GM23338 (cell line): ENCODE results near the gene HHATL. TPM values are rescaled to one million over a fixed set of nuclear protein-coding genes. Genes with fewer than 3 reads are reported as not detected.

Experiments used
- ATAC-seq: fragments of 200-7000 bp; cut with Tn5 transposase; 3 replicates; pipeline ENCODE4 v1.9.1; 2020
- DNase-seq: peaks from one replicate; pipeline ENCODE4 v3.0.0-alpha.2; 2015; ENCODE audit warnings: low spot score
- H2AFZ ChIP-seq: fragments of 200-600 bp; sonication (generic); 2 replicates; pipeline ENCODE4 v1.8.0; 2016; ENCODE audit warnings: antibody characterized with exemption, mild to moderate bottlenecking, moderate library complexity
- H3F3A ChIP-seq: fragments of 200-600 bp; sonication (generic); replicated peaks from 2 replicates; pipeline ENCODE4 v1.8.0; 2017; ENCODE audit warnings: antibody characterized with exemption, mixed run types, low read depth
- H3K27ac ChIP-seq: fragments of 200-600 bp; sonication (generic); 2 replicates; pipeline ENCODE4 v1.6.1; 2016; ENCODE audit warnings: low read depth
- H3K27me3 ChIP-seq: fragments of 200-600 bp; sonication (generic); 2 replicates; pipeline ENCODE4 v1.8.0; 2016; ENCODE audit warnings: mild to moderate bottlenecking, mixed run types, moderate library complexity; ENCODE audit not compliant: insufficient read depth
- H3K36me3 ChIP-seq: fragments of 200-600 bp; sonication (generic); 2 replicates; pipeline ENCODE4 v1.8.0; 2016; ENCODE audit warnings: mild to moderate bottlenecking; ENCODE audit not compliant: insufficient read depth
- H3K4me1 ChIP-seq: fragments of 200-600 bp; sonication (generic); 2 replicates; pipeline ENCODE4 v1.8.0; 2016; ENCODE audit warnings: mild to moderate bottlenecking, moderate library complexity; ENCODE audit not compliant: insufficient read depth
- H3K4me2 ChIP-seq: fragments of 200-600 bp; sonication (generic); 2 replicates; pipeline ENCODE4 v1.7.1; 2017; ENCODE audit warnings: mixed run types
- H3K4me3 ChIP-seq: fragments of 200-600 bp; sonication (generic); 2 replicates; pipeline ENCODE4 v1.6.1; 2016; ENCODE audit warnings: mixed run types
- H3K79me2 ChIP-seq: fragments of 200-600 bp; sonication (generic); replicated peaks from 2 replicates; pipeline ENCODE4 v1.8.0; 2017; ENCODE audit warnings: mild to moderate bottlenecking; ENCODE audit not compliant: insufficient read depth
- H3K9me2 ChIP-seq: fragments of 200-600 bp; sonication (generic); 2 replicates; pipeline ENCODE4 v1.8.0; 2017; ENCODE audit not compliant: insufficient read depth
- H4K20me1 ChIP-seq: fragments of 200-600 bp; sonication (generic); replicated peaks from 2 replicates; pipeline ENCODE4 v1.8.0; 2017; ENCODE audit warnings: mild to moderate bottlenecking; ENCODE audit not compliant: insufficient read depth
- H3K27ac Mint-ChIP-seq: 2 replicates; pipeline ENCODE4 v1.8.0; 2020; ENCODE audit warnings: inconsistent platforms, mild to moderate bottlenecking, moderate library complexity, mixed read lengths
- H3K27me3 Mint-ChIP-seq: 3 replicates; pipeline ENCODE4 v1.8.0; 2022; ENCODE audit warnings: low read depth, mild to moderate bottlenecking, moderate library complexity, mixed read lengths, inconsistent platforms; ENCODE audit not compliant: insufficient read depth, poor library complexity
- H3K36me3 Mint-ChIP-seq: 3 replicates; pipeline ENCODE4 v1.8.0; 2021; ENCODE audit warnings: low read depth, mild to moderate bottlenecking, inconsistent platforms, moderate library complexity, mixed read lengths
- H3K4me1 Mint-ChIP-seq: 3 replicates; pipeline ENCODE4 v1.8.0; 2020; ENCODE audit warnings: mild to moderate bottlenecking, inconsistent platforms, mixed read lengths
- H3K4me3 Mint-ChIP-seq: 3 replicates; pipeline ENCODE4 v1.8.0; 2021; ENCODE audit warnings: moderate library complexity, mild to moderate bottlenecking, inconsistent platforms, mixed read lengths
- H3K9me3 Mint-ChIP-seq: 3 replicates; pipeline ENCODE4 v1.8.0; 2020; ENCODE audit warnings: moderate library complexity, mild to moderate bottlenecking, inconsistent platforms, mixed read lengths
- CREB1 ChIP-seq: fragments of 250-450 bp; sonication (Bioruptor Pico); IDR thresholded peaks from 2 replicates; pipeline ENCODE4 v1.5.0; 2020; ENCODE audit warnings: low read depth, mild to moderate bottlenecking, moderate library complexity
- ETS1 ChIP-seq: IDR thresholded peaks from 2 replicates; pipeline ENCODE4 v1.6.1; 2016; ENCODE audit warnings: antibody characterized with exemption
- EZH2 ChIP-seq: fragments of 200-600 bp; sonication (generic); IDR thresholded peaks from one replicate; pipeline ENCODE4 v1.8.0; 2017; ENCODE audit warnings: antibody characterized with exemption, mild to moderate bottlenecking, low read depth; ENCODE audit not compliant: unreplicated experiment
- EZH2phosphoT487 ChIP-seq: fragments of 200-600 bp; sonication (generic); IDR thresholded peaks from one replicate; pipeline ENCODE4 v1.8.1; 2018; ENCODE audit warnings: antibody characterized with exemption; ENCODE audit not compliant: unreplicated experiment
- NANOG ChIP-seq: IDR thresholded peaks from 2 replicates; pipeline ENCODE4 v1.6.1; 2016; ENCODE audit warnings: antibody characterized with exemption, borderline replicate concordance
- POLR2AphosphoS5 ChIP-seq: IDR thresholded peaks from 2 replicates; pipeline ENCODE4 v1.6.1; 2016; ENCODE audit warnings: antibody characterized with exemption, low read depth
- ZNF331 ChIP-seq: fragments of 250-450 bp; sonication (Bioruptor Pico); IDR thresholded peaks from 2 replicates; pipeline ENCODE4 v1.5.0; 2020; ENCODE audit warnings: low read depth, mild to moderate bottlenecking, moderate library complexity
- polyA plus RNA-seq: library from polyadenylated mRNA; unstranded; fragments of >200 nt; fragmentation: Nextera tagmentation; extraction: Ambion mirVana; gene quantifications from 2 replicates; pipeline ENCODE4 v1.2.1, GENCODE V29; 2016
- total RNA-seq: library from RNA; depleted of rRNA; stranded (reverse); fragments of >200 nt; shearing (Covaris generic); gene quantifications from 2 replicates; pipeline ENCODE4 v1.2.3, GENCODE V29; 2014
- TF ChIP-seq, protein P1 (sequence below), 2 experiments: fragments of 200-600 bp in 1 of 2; sonication (generic) in 1 of 2; conservative IDR thresholded peaks; 2 replicates each; pipeline versions ENCODE4 v1.5.1 to v1.6.1; 2016 to 2017; ENCODE audit warnings: antibody characterized with exemption in 2 of 2, low read depth in 2 of 2, mild to moderate bottlenecking in 2 of 2, moderate library complexity in 1 of 2
- TF ChIP-seq, protein P2 (sequence below): fragments of 250-450 bp; sonication (Bioruptor Pico); IDR thresholded peaks from 2 replicates; pipeline ENCODE4 v1.5.0; 2020; ENCODE audit warnings: mild to moderate bottlenecking, moderate library complexity

Gene HHATL
- total and polyA plus RNA-seq, 2 experiments from 2014 or later: not detected

DNA sequence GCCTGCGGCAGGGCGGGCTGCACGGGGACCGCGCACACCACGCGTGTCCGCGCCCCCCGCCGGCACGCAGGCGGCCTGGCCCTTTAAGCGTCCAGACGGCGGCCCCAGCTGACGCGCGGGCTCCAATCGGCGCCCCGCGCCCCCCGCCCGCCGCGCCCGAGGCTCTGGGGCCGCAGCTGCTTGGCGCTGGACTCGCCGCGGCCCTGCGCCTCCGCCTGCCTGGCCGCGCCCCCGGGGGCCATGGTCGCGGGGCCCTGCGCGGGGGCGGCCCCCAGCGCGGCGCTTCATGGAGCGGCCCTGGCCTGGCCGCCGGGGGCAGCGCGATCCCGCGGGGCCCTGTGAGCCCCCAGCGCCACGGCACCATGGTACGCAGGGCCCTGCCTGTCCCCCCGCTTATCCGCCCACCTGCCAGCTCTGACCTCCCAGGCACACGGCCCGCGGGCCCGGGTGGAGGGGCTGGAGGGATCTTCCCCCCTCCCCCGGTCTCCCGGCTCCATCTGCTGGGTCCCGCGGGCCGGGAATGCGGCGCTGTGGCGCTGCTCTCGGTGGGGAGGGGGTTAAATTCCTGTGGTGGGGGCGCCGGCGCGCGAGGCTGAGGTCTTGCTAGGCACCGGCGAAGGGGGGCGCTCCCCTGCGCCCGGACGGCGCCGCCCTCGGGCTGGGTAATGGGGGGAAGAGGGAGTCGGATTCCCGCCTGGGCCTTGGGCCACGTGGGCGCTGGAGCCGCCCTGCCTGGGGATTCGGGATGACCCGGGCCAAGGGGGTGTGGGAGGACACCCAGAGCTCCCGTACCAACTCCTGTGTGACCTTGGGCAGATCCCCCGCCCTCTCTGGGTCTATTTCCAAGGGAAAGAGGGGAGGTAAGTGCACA is 48.0 kb downstream of the HHATL start:
- TF ChIP-seq CREB1 (CRISPR knock-in tag): peak; percentile 37; the same call in 1 of the 2 replicates
- TF ChIP-seq EZH2phosphoT487: no peak
- TF ChIP-seq, protein P1, sequence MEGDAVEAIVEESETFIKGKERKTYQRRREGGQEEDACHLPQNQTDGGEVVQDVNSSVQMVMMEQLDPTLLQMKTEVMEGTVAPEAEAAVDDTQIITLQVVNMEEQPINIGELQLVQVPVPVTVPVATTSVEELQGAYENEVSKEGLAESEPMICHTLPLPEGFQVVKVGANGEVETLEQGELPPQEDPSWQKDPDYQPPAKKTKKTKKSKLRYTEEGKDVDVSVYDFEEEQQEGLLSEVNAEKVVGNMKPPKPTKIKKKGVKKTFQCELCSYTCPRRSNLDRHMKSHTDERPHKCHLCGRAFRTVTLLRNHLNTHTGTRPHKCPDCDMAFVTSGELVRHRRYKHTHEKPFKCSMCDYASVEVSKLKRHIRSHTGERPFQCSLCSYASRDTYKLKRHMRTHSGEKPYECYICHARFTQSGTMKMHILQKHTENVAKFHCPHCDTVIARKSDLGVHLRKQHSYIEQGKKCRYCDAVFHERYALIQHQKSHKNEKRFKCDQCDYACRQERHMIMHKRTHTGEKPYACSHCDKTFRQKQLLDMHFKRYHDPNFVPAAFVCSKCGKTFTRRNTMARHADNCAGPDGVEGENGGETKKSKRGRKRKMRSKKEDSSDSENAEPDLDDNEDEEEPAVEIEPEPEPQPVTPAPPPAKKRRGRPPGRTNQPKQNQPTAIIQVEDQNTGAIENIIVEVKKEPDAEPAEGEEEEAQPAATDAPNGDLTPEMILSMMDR (conservative IDR thresholded peaks at IDR 0.05; ENCODE audit: low read depth in 2 of 2): peak; percentile 29 to 58
- TF ChIP-seq POLR2AphosphoS5: peak; percentile 35; the same call in 1 of the 2 replicates
- no peaks in the 10 kb centered on the region for H3F3A ChIP-seq
- H3K79me2 ChIP-seq: no peaks in the 10 kb centered on the region
- Mint-ChIP-seq H3K27me3 (peaks cover 13% of the 10 kb centered on the region), H3K27ac (no peak overlapping the region), H3K36me3 (peaks cover 2% of the 10 kb centered on the region; the same call in 1 of the 3 replicates), H3K4me3 (peak overlapping the region; percentile 63; the same call in 2 of the 3 replicates), H3K4me1 (peaks cover 43% of the 10 kb centered on the region), H3K9me3 (no peaks in the 10 kb centered on the region)
- H2AFZ ChIP-seq: peak overlapping the region; percentile 76
- no peaks in the 10 kb centered on the region for H3K9me2 ChIP-seq
- peak; percentile 92 for DNase-seq
- peaks cover 22% of the 10 kb centered on the region for H3K4me1 ChIP-seq
- no peaks in the 10 kb centered on the region for H3K36me3 ChIP-seq
- H4K20me1 ChIP-seq: no peaks in the 10 kb centered on the region
- no peaks in the 10 kb centered on the region for H3K27me3 ChIP-seq
- peak overlapping the region; percentile 76 for H3K4me3 ChIP-seq
- H3K4me2 ChIP-seq: peak overlapping the region; percentile 90
- H3K27ac ChIP-seq: no peak overlapping the region
- ATAC-seq: peak; percentile 62

DNA sequence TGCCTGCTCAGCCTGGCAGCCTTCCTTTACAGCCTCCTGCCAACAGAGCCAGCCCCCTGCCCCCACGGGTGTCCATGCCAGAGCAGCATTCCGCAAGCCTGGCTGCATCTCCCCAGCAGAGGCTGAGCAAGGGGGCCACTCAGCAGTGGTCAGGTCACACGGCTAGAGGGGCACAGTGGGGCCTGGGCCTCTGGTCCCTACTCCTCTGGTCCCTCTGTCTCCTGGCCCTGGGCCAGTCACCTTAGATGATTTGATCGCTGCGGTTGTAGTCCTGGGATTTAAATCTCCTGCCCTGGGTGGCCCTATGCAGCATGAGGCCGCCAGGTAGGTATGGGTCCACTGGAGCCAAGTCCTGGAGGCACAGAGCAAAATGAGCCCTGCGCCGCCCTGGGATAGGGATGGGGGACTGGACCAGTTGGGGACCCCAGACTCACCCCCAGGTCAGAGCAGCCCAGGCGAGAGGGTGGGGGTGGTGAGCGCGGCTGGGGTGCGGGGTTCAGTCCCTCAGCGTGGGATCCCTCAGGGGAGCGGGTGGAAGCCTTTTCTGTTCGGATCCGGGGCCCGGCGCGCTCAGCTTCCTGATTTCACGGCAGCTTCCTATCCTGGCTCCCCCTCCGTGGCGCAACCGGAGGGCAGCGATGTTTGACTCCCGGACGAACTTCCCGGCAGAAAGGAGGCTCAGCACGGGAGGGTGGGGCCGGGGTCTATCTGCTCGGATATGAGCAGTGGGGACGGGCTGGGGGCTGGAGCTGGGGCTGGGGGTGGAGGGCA is 48.9 kb downstream of the HHATL start, which contains the start of gene ZBTB47:
TSS of gene ZBTB47 (plus strand) at position 138 of the 771 bp plus-strand sequence. CDS start 4,659 bp downstream, outside the sequence.
- Histone ChIP-seq H3K27ac (no peak within 1 kb of the TSS), H3K27me3 (no peaks in the 10 kb centered on the region), H3K4me3 (peak within 1 kb of the TSS; percentile 76), H3K79me2 (no peaks in the 10 kb centered on the region), H2AFZ (peak within 1 kb of the TSS; percentile 91), H3K4me2 (peak within 1 kb of the TSS; percentile 90), H3K9me2 (no peaks in the 10 kb centered on the region), H4K20me1 (no peaks in the 10 kb centered on the region; the same call in 1 of the 2 replicates), H3F3A (no peaks in the 10 kb centered on the region), H3K36me3 (no peaks in the 10 kb centered on the region), H3K4me1 (peaks cover 22% of the 10 kb centered on the region)
- Mint-ChIP-seq H3K36me3 (peaks cover 10% of the 10 kb centered on the region), H3K9me3 (no peaks in the 10 kb centered on the region; the same call in 2 of the 3 replicates), H3K4me3 (peak within 1 kb of the TSS; percentile 86), H3K27me3 (peaks cover 13% of the 10 kb centered on the region), H3K4me1 (peaks cover 45% of the 10 kb centered on the region), H3K27ac (no peak within 1 kb of the TSS)
- peak; percentile 52 for DNase-seq
- ATAC-seq: peak; percentile 13
- TF ChIP-seq, protein P2, sequence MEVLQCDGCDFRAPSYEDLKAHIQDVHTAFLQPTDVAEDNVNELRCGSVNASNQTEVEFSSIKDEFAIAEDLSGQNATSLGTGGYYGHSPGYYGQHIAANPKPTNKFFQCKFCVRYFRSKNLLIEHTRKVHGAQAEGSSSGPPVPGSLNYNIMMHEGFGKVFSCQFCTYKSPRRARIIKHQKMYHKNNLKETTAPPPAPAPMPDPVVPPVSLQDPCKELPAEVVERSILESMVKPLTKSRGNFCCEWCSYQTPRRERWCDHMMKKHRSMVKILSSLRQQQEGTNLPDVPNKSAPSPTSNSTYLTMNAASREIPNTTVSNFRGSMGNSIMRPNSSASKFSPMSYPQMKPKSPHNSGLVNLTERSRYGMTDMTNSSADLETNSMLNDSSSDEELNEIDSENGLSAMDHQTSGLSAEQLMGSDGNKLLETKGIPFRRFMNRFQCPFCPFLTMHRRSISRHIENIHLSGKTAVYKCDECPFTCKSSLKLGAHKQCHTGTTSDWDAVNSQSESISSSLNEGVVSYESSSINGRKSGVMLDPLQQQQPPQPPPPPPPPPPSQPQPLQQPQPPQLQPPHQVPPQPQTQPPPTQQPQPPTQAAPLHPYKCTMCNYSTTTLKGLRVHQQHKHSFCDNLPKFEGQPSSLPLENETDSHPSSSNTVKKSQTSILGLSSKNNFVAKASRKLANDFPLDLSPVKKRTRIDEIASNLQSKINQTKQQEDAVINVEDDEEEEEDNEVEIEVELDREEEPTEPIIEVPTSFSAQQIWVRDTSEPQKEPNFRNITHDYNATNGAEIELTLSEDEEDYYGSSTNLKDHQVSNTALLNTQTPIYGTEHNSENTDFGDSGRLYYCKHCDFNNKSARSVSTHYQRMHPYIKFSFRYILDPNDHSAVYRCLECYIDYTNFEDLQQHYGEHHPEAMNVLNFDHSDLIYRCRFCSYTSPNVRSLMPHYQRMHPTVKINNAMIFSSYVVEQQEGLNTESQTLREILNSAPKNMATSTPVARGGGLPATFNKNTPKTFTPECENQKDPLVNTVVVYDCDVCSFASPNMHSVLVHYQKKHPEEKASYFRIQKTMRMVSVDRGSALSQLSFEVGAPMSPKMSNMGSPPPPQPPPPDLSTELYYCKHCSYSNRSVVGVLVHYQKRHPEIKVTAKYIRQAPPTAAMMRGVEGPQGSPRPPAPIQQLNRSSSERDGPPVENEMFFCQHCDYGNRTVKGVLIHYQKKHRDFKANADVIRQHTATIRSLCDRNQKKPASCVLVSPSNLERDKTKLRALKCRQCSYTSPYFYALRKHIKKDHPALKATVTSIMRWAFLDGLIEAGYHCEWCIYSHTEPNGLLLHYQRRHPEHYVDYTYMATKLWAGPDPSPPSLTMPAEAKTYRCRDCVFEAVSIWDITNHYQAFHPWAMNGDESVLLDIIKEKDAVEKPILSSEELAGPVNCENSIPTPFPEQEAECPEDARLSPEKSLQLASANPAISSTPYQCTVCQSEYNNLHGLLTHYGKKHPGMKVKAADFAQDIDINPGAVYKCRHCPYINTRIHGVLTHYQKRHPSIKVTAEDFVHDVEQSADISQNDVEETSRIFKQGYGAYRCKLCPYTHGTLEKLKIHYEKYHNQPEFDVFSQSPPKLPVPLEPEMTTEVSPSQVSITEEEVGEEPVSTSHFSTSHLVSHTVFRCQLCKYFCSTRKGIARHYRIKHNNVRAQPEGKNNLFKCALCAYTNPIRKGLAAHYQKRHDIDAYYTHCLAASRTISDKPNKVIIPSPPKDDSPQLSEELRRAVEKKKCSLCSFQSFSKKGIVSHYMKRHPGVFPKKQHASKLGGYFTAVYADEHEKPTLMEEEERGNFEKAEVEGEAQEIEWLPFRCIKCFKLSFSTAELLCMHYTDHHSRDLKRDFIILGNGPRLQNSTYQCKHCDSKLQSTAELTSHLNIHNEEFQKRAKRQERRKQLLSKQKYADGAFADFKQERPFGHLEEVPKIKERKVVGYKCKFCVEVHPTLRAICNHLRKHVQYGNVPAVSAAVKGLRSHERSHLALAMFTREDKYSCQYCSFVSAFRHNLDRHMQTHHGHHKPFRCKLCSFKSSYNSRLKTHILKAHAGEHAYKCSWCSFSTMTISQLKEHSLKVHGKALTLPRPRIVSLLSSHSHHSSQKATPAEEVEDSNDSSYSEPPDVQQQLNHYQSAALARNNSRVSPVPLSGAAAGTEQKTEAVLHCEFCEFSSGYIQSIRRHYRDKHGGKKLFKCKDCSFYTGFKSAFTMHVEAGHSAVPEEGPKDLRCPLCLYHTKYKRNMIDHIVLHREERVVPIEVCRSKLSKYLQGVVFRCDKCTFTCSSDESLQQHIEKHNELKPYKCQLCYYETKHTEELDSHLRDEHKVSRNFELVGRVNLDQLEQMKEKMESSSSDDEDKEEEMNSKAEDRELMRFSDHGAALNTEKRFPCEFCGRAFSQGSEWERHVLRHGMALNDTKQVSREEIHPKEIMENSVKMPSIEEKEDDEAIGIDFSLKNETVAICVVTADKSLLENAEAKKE (CRISPR knock-in tag): no peak
- no peak for TF ChIP-seq NANOG
- TF ChIP-seq EZH2: no peak
- TF ChIP-seq ZNF331: no peak
- TF ChIP-seq ETS1: no peak
